NB4 (cell line): ENCODE results near the gene MTMR3.

Source experiments
- CTCF ChIP-seq: IDR thresholded peaks from one replicate; pipeline ENCODE4 v1.5.1; 2012; ENCODE audit warnings: low read depth, low read length
- POLR2A ChIP-seq: IDR thresholded peaks from 2 replicates; pipeline ENCODE4 v1.6.1; 2011; ENCODE audit warnings: mild to moderate bottlenecking; ENCODE audit not compliant: insufficient read length; ENCODE audit errors: extremely low read depth

- no peak for TF ChIP-seq CTCF
- TF ChIP-seq POLR2A = no peak
Measured at GRCh38 chr22:30036656-30037055, 153.7 kb downstream of the MTMR3 start.
